ENCODE results near the gene INPP4B.

GRCh38 chr4:142614621-142615323, 231.3 kb downstream of the INPP4B start:
- TF ChIP-seq POLR2A (IDR thresholded peaks at IDR 0.05) = no peak
- no peak for TF ChIP-seq CTCF (IDR thresholded peaks at IDR 0.05)

Data from testis (tissue), 2 donors.